OCI-LY3 (cell line): ENCODE data around the gene COMMD3.

Source experiments
- H2AFZ ChIP-seq: fragments of 200-600, 300-600 bp; shearing (Covaris generic); 2 replicates; pipeline ENCODE4 v1.6.0; 2014; ENCODE audit warnings: antibody characterized with exemption, low read depth, low read length
- H3K27ac ChIP-seq: fragments of 200-600, 300-600 bp; sonication (generic); 2 replicates; pipeline ENCODE4 v1.5.1; 2014; ENCODE audit warnings: mild to moderate bottlenecking, low read length, moderate library complexity, mixed read lengths
- H3K27me3 ChIP-seq: fragments of 200-600, 300-600 bp; sonication (generic); 2 replicates; pipeline ENCODE4 v1.6.1; 2014; ENCODE audit warnings: low read depth, low read length, mixed read lengths
- H3K36me3 ChIP-seq: fragments of 200-600, 300-600 bp; sonication (generic); replicated peaks from 2 replicates; pipeline ENCODE3; 2014; ENCODE audit warnings: low read depth, low read length, mixed read lengths
- H3K4me1 ChIP-seq: fragments of 300-600, 200-600 bp; sonication (generic); 2 replicates; pipeline ENCODE4 v1.6.1; 2014; ENCODE audit warnings: low read length, mixed read lengths
- H3K4me2 ChIP-seq: fragments of 200-600, 300-600 bp; sonication (generic); 2 replicates; pipeline ENCODE4 v1.6.1; 2014; ENCODE audit warnings: low read length, mixed read lengths
- H3K4me3 ChIP-seq: fragments of 300-600, 200-600 bp; sonication (generic); 2 replicates; pipeline ENCODE4 v1.5.1; 2014; ENCODE audit warnings: antibody characterized with exemption, mild to moderate bottlenecking, low read length, moderate library complexity
- H3K79me2 ChIP-seq: fragments of 300-600, 200-600 bp; shearing (Covaris generic); 2 replicates; pipeline ENCODE4 v1.6.1; 2014; ENCODE audit warnings: mild to moderate bottlenecking, low read length, mixed read lengths
- H3K9ac ChIP-seq: fragments of 300-600, 200-600 bp; shearing (Covaris generic); 2 replicates; pipeline ENCODE4 v1.6.0; 2014; ENCODE audit warnings: mild to moderate bottlenecking, low read length, moderate library complexity
- H3K9me3 ChIP-seq: fragments of 200-600, 300-600 bp; shearing (Covaris generic); 2 replicates; pipeline ENCODE4 v1.6.1; 2014; ENCODE audit warnings: low read length, mixed read lengths; ENCODE audit not compliant: insufficient read depth
- H4K20me1 ChIP-seq: fragments of 200-600, 300-600 bp; sonication (generic); 2 replicates; pipeline ENCODE4 v1.6.1; 2016; ENCODE audit warnings: low read length, mixed read lengths; ENCODE audit not compliant: insufficient read depth
- EZH2phosphoT487 ChIP-seq: fragments of 200-600 bp; shearing (Covaris generic); IDR thresholded peaks from 2 replicates; pipeline ENCODE4 v1.6.1; 2018; ENCODE audit warnings: antibody characterized with exemption, mixed run types, low read depth
- TF ChIP-seq, protein P1 (sequence below): fragments of 200-600, 300-600 bp; sonication (generic); IDR thresholded peaks from 2 replicates; pipeline ENCODE4 v1.5.1; 2014; ENCODE audit warnings: antibody characterized with exemption, low read length, low read depth

The COMMD3 gene

DNA sequence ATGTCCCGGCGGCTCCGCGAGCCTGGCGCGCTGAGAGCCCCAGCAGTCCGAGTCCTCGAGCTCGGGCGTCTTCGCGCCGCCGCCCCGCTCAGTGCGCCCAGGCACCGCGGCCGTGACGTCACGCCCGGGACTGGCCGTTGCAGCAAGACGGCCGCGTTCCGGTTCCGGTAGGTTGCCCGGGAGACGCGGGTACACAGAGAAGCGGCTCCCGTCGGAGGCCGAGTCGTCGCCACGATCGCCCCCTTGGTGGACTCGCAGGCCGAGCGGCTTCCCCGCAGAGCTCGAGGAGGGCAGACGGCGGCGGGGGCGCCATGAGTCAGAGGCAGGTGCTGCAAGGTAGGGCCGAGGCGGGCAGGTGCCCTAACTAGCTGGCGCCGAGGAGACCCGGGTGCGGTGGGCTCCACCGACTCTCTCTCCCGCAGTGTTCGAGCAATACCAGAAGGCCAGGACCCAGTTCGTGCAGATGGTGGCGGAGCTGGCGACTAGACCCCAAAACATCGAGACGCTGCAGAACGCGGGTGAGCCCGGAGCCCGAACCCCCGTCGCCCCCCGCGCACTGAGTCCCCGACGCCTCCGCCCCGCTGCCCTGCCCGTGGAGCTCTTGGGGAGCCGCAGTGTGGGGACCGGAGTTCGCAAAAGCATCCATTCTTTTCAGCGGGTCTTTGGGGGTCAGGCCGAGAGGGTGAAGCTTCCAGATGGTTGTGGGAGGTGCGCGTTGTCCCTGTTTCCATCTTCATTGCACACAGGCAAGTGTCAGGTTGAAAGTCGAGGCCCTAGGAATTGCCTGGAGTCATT, 29.3 kb downstream of the COMMD3 start, which contains the start of gene SPAG6:
TSS of gene SPAG6 (plus strand) at position 196 of the 795 bp plus-strand sequence. CDS start at position 312, 116 bp downstream.
- H3K4me3 ChIP-seq = peak within 1 kb of the TSS; percentile 56; the same call in 1 of the 2 replicates
- no peaks in the 10 kb centered on the region for H4K20me1 ChIP-seq
- H3K9me3 ChIP-seq = no peaks in the 10 kb centered on the region
- H3K36me3 ChIP-seq = no peaks in the 10 kb centered on the region
- H3K4me2 ChIP-seq = peak within 1 kb of the TSS; percentile 59
- H3K27me3 ChIP-seq = peaks cover 8% of the 10 kb centered on the region; the same call in 1 of the 2 replicates
- TF ChIP-seq EZH2phosphoT487 = no peak
- TF ChIP-seq, protein P1, sequence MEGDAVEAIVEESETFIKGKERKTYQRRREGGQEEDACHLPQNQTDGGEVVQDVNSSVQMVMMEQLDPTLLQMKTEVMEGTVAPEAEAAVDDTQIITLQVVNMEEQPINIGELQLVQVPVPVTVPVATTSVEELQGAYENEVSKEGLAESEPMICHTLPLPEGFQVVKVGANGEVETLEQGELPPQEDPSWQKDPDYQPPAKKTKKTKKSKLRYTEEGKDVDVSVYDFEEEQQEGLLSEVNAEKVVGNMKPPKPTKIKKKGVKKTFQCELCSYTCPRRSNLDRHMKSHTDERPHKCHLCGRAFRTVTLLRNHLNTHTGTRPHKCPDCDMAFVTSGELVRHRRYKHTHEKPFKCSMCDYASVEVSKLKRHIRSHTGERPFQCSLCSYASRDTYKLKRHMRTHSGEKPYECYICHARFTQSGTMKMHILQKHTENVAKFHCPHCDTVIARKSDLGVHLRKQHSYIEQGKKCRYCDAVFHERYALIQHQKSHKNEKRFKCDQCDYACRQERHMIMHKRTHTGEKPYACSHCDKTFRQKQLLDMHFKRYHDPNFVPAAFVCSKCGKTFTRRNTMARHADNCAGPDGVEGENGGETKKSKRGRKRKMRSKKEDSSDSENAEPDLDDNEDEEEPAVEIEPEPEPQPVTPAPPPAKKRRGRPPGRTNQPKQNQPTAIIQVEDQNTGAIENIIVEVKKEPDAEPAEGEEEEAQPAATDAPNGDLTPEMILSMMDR = no peak
- H3K27ac ChIP-seq = no peak within 1 kb of the TSS
- H2AFZ ChIP-seq = no peak within 1 kb of the TSS
- no peaks in the 10 kb centered on the region for H3K79me2 ChIP-seq
- H3K9ac ChIP-seq = no peak within 1 kb of the TSS
- H3K4me1 ChIP-seq = peaks cover 35% of the 10 kb centered on the region

DNA sequence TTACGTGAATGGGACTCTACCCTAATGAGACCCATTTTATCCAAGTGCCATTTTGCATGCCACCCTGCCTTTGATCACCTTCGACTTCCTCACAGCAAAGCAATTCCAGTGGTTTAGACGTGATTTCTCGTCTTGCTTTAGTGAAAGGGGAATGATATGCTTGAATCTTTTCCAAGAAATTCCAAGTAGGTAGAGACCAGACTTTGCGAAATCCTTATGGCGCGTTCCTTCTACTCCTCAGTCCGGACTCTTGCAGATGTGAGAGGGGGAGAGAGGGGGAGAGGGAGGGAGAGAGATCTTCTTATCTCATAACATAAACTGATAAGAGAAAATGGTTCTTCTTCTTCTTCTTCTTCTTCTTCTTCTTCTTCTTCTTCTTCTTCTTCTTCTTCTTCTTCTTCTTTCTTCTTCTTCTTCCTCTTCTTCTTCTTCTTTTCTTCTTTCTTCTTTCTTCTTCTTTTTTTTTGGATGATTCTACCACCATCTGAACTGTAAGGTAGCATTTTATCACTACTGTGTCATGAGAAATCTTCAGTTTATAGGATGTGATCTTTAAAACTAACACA, 30.0 kb downstream of the COMMD3 start:
- Histone ChIP-seq H3K9me3 (no peaks in the 10 kb centered on the region), H4K20me1 (no peaks in the 10 kb centered on the region), H3K4me1 (peaks cover 36% of the 10 kb centered on the region), H3K9ac (no peak overlapping the region), H3K27me3 (peaks cover 8% of the 10 kb centered on the region; the same call in 1 of the 2 replicates), H3K79me2 (no peaks in the 10 kb centered on the region), H3K4me3 (no peak overlapping the region), H2AFZ (no peak overlapping the region), H3K4me2 (no peak overlapping the region), H3K36me3 (no peaks in the 10 kb centered on the region), H3K27ac (no peak overlapping the region)
- TF ChIP-seq, protein P1 = no peak
- no peak for TF ChIP-seq EZH2phosphoT487

DNA sequence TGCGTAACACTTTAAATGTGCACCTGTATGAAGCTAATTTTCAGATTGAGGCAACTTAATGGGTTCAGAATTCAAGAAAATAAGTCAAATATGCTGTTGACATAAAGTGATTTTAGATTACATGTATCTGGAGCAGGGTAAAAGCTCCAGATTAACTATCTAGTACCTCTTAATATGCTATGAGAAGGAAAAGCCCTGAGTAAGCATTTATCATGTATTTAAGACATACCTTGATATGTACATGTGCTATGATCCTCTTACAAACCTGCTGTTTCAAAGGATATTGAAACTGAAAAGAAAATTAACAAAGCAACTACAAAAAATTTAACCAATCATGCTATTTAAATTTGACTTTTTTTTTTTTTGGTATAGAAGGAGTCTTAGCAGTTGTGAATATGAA, 33.6 kb downstream of the COMMD3 start:
- no peak for TF ChIP-seq EZH2phosphoT487
- TF ChIP-seq, protein P1 = no peak
- H3K4me2 ChIP-seq = no peak overlapping the region
- no peak overlapping the region for H3K27ac ChIP-seq
- no peaks in the 10 kb centered on the region for H3K9me3 ChIP-seq
- no peaks in the 10 kb centered on the region for H3K79me2 ChIP-seq
- no peak overlapping the region for H2AFZ ChIP-seq
- no peaks in the 10 kb centered on the region for H4K20me1 ChIP-seq
- H3K4me3 ChIP-seq = no peak overlapping the region
- peaks cover 4% of the 10 kb centered on the region for H3K4me1 ChIP-seq
- no peaks in the 10 kb centered on the region for H3K36me3 ChIP-seq
- no peaks in the 10 kb centered on the region for H3K27me3 ChIP-seq
- no peak overlapping the region for H3K9ac ChIP-seq

DNA sequence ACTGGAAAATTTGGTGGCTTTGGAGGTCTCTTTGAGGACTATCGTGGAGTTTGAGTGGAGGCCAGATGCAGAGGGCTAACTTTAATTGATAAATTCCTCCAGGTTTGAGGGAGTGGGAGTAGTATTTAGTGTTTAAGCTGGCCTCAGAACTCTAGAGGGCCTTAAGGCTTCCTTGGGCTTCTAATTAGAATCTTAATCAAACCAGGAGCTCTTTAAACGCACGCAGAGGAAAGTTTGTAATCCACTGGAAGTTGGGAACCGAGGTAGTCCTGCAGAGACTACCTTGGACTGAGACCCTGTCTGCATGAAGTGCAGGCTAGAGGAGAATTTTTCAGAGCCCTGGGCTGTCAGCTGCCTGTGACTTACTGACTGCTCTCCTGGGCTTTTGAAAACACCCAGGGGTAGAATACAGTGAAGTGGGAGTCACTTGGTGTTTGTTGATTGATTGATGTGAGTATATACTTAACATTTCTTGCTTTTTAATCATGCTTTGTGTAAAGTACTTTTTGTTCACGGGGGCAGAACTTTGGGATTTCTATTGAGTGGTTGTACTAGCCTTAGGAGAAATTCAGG, 35.0 kb downstream of the COMMD3 start:
- Histone ChIP-seq H3K9ac (no peak overlapping the region), H3K36me3 (no peaks in the 10 kb centered on the region), H3K9me3 (no peaks in the 10 kb centered on the region), H3K4me2 (no peak overlapping the region), H4K20me1 (no peaks in the 10 kb centered on the region), H3K4me1 (peaks cover 3% of the 10 kb centered on the region), H3K4me3 (no peak overlapping the region), H3K79me2 (no peaks in the 10 kb centered on the region), H3K27me3 (no peaks in the 10 kb centered on the region), H3K27ac (no peak overlapping the region), H2AFZ (no peak overlapping the region)
- TF ChIP-seq, protein P1 = no peak
- TF ChIP-seq EZH2phosphoT487 = no peak
